Activated CD4-positive, alpha-beta T cell treated with anti-CD3 and anti-CD28 coated beads, Interleukin-2, amount 10 ng/mL, durations not matched to agents 7 days and 5 days (primary cell): ENCODE results near the gene EXOC3L4. TPM values are rescaled to one million over a fixed set of nuclear protein-coding genes. Genes with fewer than 3 reads are reported as not detected.
A peak's percentile ranks its signal among the peaks of the same experiment; 100 is the strongest.
"Not testable (repeated sequence)": the region's sequence is repeated elsewhere in the genome, so short reads cannot be mapped to it uniquely, and the experiment has no call there.

ENCODE experiments used
- CTCF ChIA-PET: fragments of 350-600 bp; sonication (Branson Sonifier 250); formaldehyde crosslinking; loops from one replicate; lab custom pipeline; 2021; ENCODE audit warnings: antibody characterized with exemption; lab: Charles Lee
- POLR2A ChIA-PET: fragments of 350-600 bp; sonication (Branson Sonifier 250); formaldehyde crosslinking; loops from one replicate; lab custom pipeline; 2021; ENCODE audit warnings: antibody characterized with exemption; lab: Charles Lee
- DNase-seq: peaks from one replicate; pipeline ENCODE4 v3.0.0-alpha.2; 2020
- H3K27ac Mint-ChIP-seq: one replicate; pipeline ENCODE4 v1.8.0; 2021; ENCODE audit warnings: mild to moderate bottlenecking, moderate library complexity, mixed read lengths
- H3K27me3 Mint-ChIP-seq: one replicate; pipeline ENCODE4 v1.8.0; 2021; ENCODE audit warnings: mixed read lengths
- H3K36me3 Mint-ChIP-seq: one replicate; pipeline ENCODE4 v1.8.0; 2021; ENCODE audit warnings: low read depth, mixed read lengths
- H3K4me1 Mint-ChIP-seq: one replicate; pipeline ENCODE4 v1.8.0; 2021; ENCODE audit warnings: mixed read lengths
- H3K4me3 Mint-ChIP-seq: one replicate; pipeline ENCODE4 v1.8.0; 2021; ENCODE audit warnings: mild to moderate bottlenecking, moderate library complexity, mixed read lengths
- H3K9me3 Mint-ChIP-seq: one replicate; pipeline ENCODE4 v1.8.0; 2021; ENCODE audit warnings: mixed read lengths
- total RNA-seq, 2 experiments: library from RNA; stranded (reverse); gene quantifications; one replicate each; pipeline ENCODE4 v1.2.3, GENCODE V29; 2021

Gene EXOC3L4
- total RNA-seq, 2 experiments from 2014 or later, result not detected

- Mint-ChIP-seq H3K9me3 (no peaks in the 10 kb centered on the region), H3K4me1 (no peaks in the 10 kb centered on the region), H3K27me3 (peaks cover 6% of the 10 kb centered on the region), H3K4me3 (no peak overlapping the region), H3K36me3 (no peaks in the 10 kb centered on the region), H3K27ac (no peak overlapping the region)
- DNase-seq, result no peak
- ChIA-PET POLR2A (no interaction called here), CTCF (interaction anchor here (0.9 kb wide), 1 partner anchor 9 kb away, joined by 4 read pairs; no protein-coding TSS in a partner anchor)
Measured at GRCh38 chr14:103140316-103141109, 46.0 kb downstream of the EXOC3L4 start.

GRCh38 chr14:103141117-103141796 is 46.7 kb downstream of the EXOC3L4 start:
- no peaks in the 10 kb centered on the region for H3K4me1 Mint-ChIP-seq
- H3K27ac Mint-ChIP-seq, result no peak overlapping the region
- POLR2A ChIA-PET, result no interaction called here
- CTCF ChIA-PET, result interaction anchor here (0.9 kb wide), 1 partner anchor 8 kb away, joined by 4 read pairs; no protein-coding TSS in a partner anchor
- DNase-seq, result peak; percentile 29
- no peak overlapping the region for H3K4me3 Mint-ChIP-seq
- H3K27me3 Mint-ChIP-seq, result peaks cover 8% of the 10 kb centered on the region
- no peaks in the 10 kb centered on the region for H3K9me3 Mint-ChIP-seq
- no peaks in the 10 kb centered on the region for H3K36me3 Mint-ChIP-seq

DNA sequence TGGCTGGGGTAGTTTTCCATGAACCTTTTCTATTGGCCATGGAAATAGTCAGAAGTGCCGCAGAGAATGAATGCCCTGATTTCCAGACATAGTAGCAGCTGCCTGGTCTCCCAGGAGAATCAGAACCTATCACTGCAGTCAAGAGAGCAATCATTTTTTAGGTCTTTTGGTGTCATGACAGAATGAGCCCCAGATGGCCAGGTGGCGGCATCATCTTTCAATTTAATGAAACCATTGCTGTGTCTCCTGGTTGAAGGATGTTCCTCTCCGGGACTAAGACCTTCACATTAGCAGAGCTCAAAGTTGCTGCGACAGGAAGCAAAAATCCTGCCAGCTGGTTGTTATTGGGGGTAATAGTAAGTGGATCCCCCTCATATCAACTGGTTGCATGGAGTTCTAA is 47.5 kb downstream of the EXOC3L4 start:
- H3K9me3 Mint-ChIP-seq, result no peaks in the 10 kb centered on the region
- H3K4me3 Mint-ChIP-seq, result no peak overlapping the region
- no peak for DNase-seq
- CTCF ChIA-PET, result no interaction called here
- H3K36me3 Mint-ChIP-seq, result no peaks in the 10 kb centered on the region
- no peaks in the 10 kb centered on the region for H3K4me1 Mint-ChIP-seq
- no peak overlapping the region for H3K27ac Mint-ChIP-seq
- POLR2A ChIA-PET, result no interaction called here
- peaks cover 8% of the 10 kb centered on the region for H3K27me3 Mint-ChIP-seq

GRCh38 chr14:103142721-103143302 is 48.3 kb downstream of the EXOC3L4 start:
- CTCF ChIA-PET, result no interaction called here
- H3K4me1 Mint-ChIP-seq, result no peaks in the 10 kb centered on the region
- no peak overlapping the region for H3K4me3 Mint-ChIP-seq
- no peak overlapping the region for H3K27ac Mint-ChIP-seq
- H3K27me3 Mint-ChIP-seq, result peaks cover 8% of the 10 kb centered on the region
- no peaks in the 10 kb centered on the region for H3K36me3 Mint-ChIP-seq
- POLR2A ChIA-PET, result no interaction called here
- no peak for DNase-seq
- H3K9me3 Mint-ChIP-seq, result no peaks in the 10 kb centered on the region

GRCh38 chr14:103143506-103143905 is 49.0 kb downstream of the EXOC3L4 start:
- H3K4me1 Mint-ChIP-seq, result no peaks in the 10 kb centered on the region
- no peak for DNase-seq
- H3K9me3 Mint-ChIP-seq, result no peaks in the 10 kb centered on the region
- ChIA-PET POLR2A (no interaction called here), CTCF (no interaction called here)
- no peaks in the 10 kb centered on the region for H3K36me3 Mint-ChIP-seq
- peaks cover 8% of the 10 kb centered on the region for H3K27me3 Mint-ChIP-seq
- H3K4me3 Mint-ChIP-seq, result no peak overlapping the region
- no peak overlapping the region for H3K27ac Mint-ChIP-seq

DNA sequence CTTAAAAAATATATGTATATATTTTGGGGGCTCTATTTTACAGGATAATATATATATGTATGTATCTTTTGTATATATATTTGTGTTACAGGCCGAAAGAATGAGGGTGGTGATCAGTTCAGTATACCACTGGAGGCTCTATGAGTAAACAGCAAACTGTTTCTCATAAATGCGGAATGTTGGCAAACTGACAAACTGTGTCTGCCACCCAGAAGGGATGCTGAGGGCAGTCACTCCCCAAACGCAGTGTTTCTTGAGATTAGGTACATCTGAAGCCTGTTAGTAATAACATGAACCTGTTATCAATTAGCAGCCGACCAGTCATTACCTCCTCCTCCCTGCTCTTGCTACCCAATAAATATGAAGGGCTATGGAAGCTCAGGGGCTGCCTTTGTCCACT is 49.6 kb downstream of the EXOC3L4 start:
- no peaks in the 10 kb centered on the region for H3K9me3 Mint-ChIP-seq
- CTCF ChIA-PET, result no interaction called here
- no peak overlapping the region for H3K4me3 Mint-ChIP-seq
- H3K36me3 Mint-ChIP-seq, result no peaks in the 10 kb centered on the region
- POLR2A ChIA-PET, result no interaction called here
- no peaks in the 10 kb centered on the region for H3K4me1 Mint-ChIP-seq
- H3K27ac Mint-ChIP-seq, result no peak overlapping the region
- DNase-seq, result no peak
- H3K27me3 Mint-ChIP-seq, result peaks cover 8% of the 10 kb centered on the region

- H3K36me3 Mint-ChIP-seq, result no peaks in the 10 kb centered on the region
- no peak overlapping the region for H3K4me3 Mint-ChIP-seq
- H3K9me3 Mint-ChIP-seq, result no peaks in the 10 kb centered on the region
- H3K27ac Mint-ChIP-seq, result no peak overlapping the region
- ChIA-PET CTCF (no interaction called here), POLR2A (no interaction called here)
- no peaks in the 10 kb centered on the region for H3K4me1 Mint-ChIP-seq
- H3K27me3 Mint-ChIP-seq, result peaks cover 7% of the 10 kb centered on the region
- no peak for DNase-seq
Measured at GRCh38 chr14:103146141-103146709, 51.7 kb downstream of the EXOC3L4 start.

- CTCF ChIA-PET, result interaction anchor here (0.6 to 1.1 kb wide), 2 partner anchors 9 to 60 kb away, joined by 3 to 4 read pairs; no protein-coding TSS in a partner anchor
- no peak overlapping the region for H3K4me3 Mint-ChIP-seq
- POLR2A ChIA-PET, result no interaction called here
- DNase-seq, result no peak
- H3K27ac Mint-ChIP-seq, result no peak overlapping the region
- H3K4me1 Mint-ChIP-seq, result no peaks in the 10 kb centered on the region
- no peaks in the 10 kb centered on the region for H3K9me3 Mint-ChIP-seq
- H3K27me3 Mint-ChIP-seq, result peaks cover 2% of the 10 kb centered on the region
- H3K36me3 Mint-ChIP-seq, result no peaks in the 10 kb centered on the region
Measured at GRCh38 chr14:103149351-103150237, 55.1 kb downstream of the EXOC3L4 start.

DNA sequence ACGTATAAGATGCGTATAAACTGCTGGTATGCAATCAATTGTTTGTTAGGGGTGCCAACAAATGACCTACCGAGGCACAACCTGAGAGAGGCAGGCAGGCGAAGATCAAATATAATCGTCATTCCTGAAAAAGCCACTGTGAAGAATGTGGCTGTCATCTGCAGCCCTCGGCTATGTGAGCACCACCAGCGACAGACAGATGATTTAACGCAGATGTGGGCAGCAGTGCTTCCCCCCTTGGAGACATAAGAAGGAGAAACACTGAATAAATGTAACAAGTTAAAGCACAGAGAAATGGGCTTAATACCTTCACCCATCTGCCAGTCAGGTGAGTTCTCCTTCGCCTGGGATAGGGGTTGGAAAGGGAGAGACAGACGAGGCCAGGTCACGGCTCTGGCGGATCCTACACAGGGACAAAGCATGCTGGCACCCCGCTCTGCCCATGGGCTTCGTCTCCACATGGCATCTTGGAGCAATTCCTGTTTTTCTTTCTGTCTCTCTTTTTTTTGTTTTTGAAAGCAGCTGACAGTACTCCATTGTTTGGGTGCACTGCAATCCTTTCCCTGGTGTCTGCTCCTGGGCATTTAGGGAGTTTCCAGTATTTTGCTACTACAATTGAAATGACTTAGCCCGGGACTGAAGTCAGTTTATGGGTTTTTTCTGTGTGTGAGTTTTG is 56.9 kb downstream of the EXOC3L4 start:
- Mint-ChIP-seq H3K27ac (no peak overlapping the region), H3K4me1 (no peaks in the 10 kb centered on the region), H3K27me3 (no peaks in the 10 kb centered on the region), H3K9me3 (no peaks in the 10 kb centered on the region), H3K36me3 (no peaks in the 10 kb centered on the region), H3K4me3 (no peak overlapping the region)
- CTCF ChIA-PET, result no interaction called here
- no peak for DNase-seq
- POLR2A ChIA-PET, result no interaction called here

DNA sequence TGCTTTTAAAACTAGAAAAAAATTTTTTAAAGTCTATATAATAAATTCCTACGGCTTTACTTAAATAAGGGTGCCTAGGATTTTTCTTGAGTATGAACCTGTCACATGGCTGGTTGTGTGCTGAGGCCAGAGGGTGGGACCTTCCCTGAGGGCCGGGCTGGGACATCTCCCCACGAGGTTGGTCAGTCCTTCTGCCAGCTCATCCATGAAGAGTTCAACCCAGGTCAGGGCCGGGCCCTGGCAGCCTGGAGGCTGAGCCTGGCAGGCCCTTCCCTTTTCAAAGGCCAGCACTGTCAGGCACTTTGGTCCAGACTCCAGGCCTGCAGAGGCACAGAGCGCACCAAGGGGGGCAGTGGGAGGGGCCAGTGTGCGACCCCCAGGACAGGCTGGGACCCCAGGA is 60.5 kb downstream of the EXOC3L4 start:
- no peaks in the 10 kb centered on the region for H3K4me1 Mint-ChIP-seq
- no peaks in the 10 kb centered on the region for H3K27me3 Mint-ChIP-seq
- no peaks in the 10 kb centered on the region for H3K36me3 Mint-ChIP-seq
- H3K9me3 Mint-ChIP-seq, result no peaks in the 10 kb centered on the region
- CTCF ChIA-PET, result no interaction called here
- no peak for DNase-seq
- POLR2A ChIA-PET, result no interaction called here
- H3K27ac Mint-ChIP-seq, result no peak overlapping the region
- H3K4me3 Mint-ChIP-seq, result no peak overlapping the region

DNA sequence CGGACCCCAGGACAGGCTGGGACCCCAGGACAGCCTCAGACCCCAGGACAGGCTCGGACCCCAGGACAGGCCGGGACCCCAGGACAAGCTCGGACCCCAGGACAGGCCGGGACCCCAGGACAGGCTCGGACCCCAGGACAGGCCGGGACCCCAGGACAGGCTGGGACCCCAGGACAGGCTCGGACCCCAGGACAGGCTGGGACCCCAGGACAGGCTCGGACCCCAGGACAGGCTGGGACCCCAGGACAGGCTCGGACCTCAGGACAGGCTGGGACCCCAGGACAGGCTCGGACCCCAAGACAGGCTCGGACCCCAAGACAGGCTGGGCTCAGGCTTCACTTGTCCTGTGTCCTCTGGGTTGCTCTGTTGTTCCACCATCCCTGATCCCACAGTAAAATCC is 60.9 kb downstream of the EXOC3L4 start:
- H3K27me3 Mint-ChIP-seq, POLR2A ChIA-PET, H3K36me3 Mint-ChIP-seq, CTCF ChIA-PET, DNase-seq, H3K4me3 Mint-ChIP-seq, H3K27ac Mint-ChIP-seq, H3K9me3 Mint-ChIP-seq, H3K4me1 Mint-ChIP-seq: not testable (repeated sequence)

- ChIA-PET POLR2A (no interaction called here), CTCF (no interaction called here)
- Mint-ChIP-seq H3K27me3 (no peaks in the 10 kb centered on the region), H3K36me3 (no peaks in the 10 kb centered on the region), H3K9me3 (no peaks in the 10 kb centered on the region), H3K4me1 (no peaks in the 10 kb centered on the region), H3K4me3 (no peak overlapping the region), H3K27ac (no peak overlapping the region)
- DNase-seq, result no peak
Measured at GRCh38 chr14:103155826-103156394, 61.4 kb downstream of the EXOC3L4 start.
